ENCODE data around the gene LLGL1.

DNA sequence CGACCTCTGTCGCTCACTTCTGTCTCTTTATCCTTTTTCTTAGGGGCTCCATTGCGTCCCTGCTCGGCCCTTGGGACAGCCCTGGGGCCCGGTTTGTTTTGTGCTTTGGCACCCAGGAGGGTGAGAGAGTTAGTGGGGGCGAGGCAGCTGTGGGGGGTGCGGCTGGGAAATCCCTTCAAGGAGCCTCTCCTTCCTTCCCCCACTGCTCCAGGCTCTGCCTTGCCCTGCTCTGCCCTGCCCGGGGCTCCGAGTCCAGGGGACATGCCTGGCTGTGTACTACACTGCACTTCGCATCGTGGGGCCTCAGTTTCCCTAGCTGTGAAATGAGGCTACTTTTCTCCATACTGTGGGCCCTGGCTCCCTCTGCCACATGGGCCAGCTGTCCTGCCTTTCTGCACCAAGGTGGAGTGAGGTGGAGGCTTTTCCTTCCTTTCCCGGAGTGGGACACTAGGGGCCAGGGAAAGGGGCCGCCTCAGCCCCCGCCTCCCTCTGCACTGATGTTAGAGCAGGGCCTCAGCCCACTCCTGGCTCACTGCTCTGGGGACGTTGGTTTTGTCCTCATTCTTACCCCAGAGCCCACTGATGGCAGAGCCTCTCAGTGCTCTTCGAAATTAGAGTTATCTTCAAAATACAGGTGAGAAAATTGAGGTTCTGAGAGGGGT, 980 bp downstream of the LLGL1 start:
- TF ChIP-seq, protein P1, sequence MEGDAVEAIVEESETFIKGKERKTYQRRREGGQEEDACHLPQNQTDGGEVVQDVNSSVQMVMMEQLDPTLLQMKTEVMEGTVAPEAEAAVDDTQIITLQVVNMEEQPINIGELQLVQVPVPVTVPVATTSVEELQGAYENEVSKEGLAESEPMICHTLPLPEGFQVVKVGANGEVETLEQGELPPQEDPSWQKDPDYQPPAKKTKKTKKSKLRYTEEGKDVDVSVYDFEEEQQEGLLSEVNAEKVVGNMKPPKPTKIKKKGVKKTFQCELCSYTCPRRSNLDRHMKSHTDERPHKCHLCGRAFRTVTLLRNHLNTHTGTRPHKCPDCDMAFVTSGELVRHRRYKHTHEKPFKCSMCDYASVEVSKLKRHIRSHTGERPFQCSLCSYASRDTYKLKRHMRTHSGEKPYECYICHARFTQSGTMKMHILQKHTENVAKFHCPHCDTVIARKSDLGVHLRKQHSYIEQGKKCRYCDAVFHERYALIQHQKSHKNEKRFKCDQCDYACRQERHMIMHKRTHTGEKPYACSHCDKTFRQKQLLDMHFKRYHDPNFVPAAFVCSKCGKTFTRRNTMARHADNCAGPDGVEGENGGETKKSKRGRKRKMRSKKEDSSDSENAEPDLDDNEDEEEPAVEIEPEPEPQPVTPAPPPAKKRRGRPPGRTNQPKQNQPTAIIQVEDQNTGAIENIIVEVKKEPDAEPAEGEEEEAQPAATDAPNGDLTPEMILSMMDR (IDR thresholded peaks at IDR 0.05): no peak
- TF ChIP-seq POLR2A (IDR thresholded peaks at IDR 0.05): no peak

All from body of pancreas (tissue), 4 donors.